ENCODE measurements around the gene ALDH1L1.

DNA sequence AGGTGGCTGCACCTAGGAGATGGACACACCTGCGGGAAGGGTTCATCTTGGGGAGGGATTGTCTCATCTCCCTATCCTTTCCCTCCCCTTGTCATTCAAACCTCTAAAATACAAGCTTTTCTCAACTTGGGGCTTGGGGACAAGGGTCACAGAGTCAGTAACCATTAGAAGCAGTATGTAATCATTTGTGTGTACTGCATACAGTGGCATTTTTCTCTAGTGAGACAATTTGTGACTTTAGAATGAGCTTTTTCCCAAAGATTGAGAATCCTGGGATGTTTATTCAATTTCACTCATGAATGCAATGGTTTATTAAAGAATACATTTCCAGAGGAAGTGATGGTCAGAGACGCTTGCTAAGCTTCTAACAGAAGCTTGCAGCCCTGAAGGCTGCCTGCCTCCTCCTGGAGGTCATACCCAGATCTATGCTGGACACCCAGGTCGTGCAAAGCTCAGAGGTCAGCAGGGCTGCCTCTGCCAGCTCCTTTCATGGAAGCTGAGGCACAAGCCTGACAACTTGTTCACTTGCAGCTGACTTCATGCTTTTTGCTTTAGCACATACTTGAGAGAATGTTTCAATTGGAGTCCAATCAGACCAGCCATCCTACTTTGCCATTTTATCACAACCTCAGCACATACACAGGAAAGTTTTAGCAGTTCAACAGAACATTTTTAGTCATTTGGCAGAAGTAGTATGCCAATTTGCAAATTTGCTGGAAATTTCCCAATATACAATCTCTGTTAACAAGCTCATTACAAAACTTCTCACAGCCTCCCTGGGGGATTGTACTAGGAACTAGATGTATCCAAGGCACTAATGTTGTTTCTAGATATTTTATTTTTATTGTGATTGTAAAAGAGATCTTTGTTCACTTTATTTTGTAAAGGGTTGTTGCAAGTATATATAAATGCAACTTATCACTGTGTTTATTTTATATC is 25.6 kb upstream of the ALDH1L1 start:
- TF ChIP-seq, protein P1, sequence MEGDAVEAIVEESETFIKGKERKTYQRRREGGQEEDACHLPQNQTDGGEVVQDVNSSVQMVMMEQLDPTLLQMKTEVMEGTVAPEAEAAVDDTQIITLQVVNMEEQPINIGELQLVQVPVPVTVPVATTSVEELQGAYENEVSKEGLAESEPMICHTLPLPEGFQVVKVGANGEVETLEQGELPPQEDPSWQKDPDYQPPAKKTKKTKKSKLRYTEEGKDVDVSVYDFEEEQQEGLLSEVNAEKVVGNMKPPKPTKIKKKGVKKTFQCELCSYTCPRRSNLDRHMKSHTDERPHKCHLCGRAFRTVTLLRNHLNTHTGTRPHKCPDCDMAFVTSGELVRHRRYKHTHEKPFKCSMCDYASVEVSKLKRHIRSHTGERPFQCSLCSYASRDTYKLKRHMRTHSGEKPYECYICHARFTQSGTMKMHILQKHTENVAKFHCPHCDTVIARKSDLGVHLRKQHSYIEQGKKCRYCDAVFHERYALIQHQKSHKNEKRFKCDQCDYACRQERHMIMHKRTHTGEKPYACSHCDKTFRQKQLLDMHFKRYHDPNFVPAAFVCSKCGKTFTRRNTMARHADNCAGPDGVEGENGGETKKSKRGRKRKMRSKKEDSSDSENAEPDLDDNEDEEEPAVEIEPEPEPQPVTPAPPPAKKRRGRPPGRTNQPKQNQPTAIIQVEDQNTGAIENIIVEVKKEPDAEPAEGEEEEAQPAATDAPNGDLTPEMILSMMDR (IDR thresholded peaks at IDR 0.05), result no peak
- no peak for TF ChIP-seq NR1H2 (CRISPR knock-in tag; IDR thresholded peaks at IDR 0.05)
- TF ChIP-seq, protein P2, sequence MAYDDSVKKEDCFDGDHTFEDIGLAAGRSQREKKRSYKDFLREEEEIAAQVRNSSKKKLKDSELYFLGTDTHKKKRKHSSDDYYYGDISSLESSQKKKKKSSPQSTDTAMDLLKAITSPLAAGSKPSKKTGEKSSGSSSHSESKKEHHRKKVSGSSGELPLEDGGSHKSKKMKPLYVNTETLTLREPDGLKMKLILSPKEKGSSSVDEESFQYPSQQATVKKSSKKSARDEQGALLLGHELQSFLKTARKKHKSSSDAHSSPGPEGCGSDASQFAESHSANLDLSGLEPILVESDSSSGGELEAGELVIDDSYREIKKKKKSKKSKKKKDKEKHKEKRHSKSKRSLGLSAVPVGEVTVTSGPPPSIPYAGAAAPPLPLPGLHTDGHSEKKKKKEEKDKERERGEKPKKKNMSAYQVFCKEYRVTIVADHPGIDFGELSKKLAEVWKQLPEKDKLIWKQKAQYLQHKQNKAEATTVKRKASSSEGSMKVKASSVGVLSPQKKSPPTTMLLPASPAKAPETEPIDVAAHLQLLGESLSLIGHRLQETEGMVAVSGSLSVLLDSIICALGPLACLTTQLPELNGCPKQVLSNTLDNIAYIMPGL (CRISPR knock-in tag; IDR thresholded peaks at IDR 0.05), result no peak
- no peak for TF ChIP-seq ELF4 (CRISPR knock-in tag; IDR thresholded peaks at IDR 0.05; ENCODE audit: low read depth)
- no peak for TF ChIP-seq NFE2L1 (CRISPR knock-in tag; IDR thresholded peaks at IDR 0.05)
- no peak for TF ChIP-seq NR3C1 (CRISPR knock-in tag; conservative IDR thresholded peaks at IDR 0.05; ENCODE audit: low read depth)
- TF ChIP-seq ZNF425 (CRISPR knock-in tag; conservative IDR thresholded peaks at IDR 0.05), result no peak
- no peak for TF ChIP-seq FOXP4 (CRISPR knock-in tag; IDR thresholded peaks at IDR 0.05)
- TF ChIP-seq USF2 (CRISPR knock-in tag; IDR thresholded peaks at IDR 0.05), result no peak
- no peak for TF ChIP-seq USF1 (CRISPR knock-in tag; IDR thresholded peaks at IDR 0.05)
- TF ChIP-seq ZNF317 (CRISPR knock-in tag; IDR thresholded peaks at IDR 0.05; ENCODE audit: borderline replicate concordance, low read depth), result no peak
- TF ChIP-seq HMGA2 (CRISPR knock-in tag; IDR thresholded peaks at IDR 0.05), result no peak
- TF ChIP-seq, protein P3, sequence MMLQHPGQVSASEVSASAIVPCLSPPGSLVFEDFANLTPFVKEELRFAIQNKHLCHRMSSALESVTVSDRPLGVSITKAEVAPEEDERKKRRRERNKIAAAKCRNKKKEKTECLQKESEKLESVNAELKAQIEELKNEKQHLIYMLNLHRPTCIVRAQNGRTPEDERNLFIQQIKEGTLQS (CRISPR knock-in tag; conservative IDR thresholded peaks at IDR 0.05), result no peak
